HG02885 (cell line): ENCODE measurements around the gene PFDN1.

ENCODE experiments used
- ATAC-seq: cut with Tn5 transposase; IDR thresholded peaks from one replicate; pipeline ENCODE4 v1.9.1; 2021; ENCODE audit warnings: mild to moderate bottlenecking; ENCODE audit not compliant: unreplicated experiment, poor library complexity

Gene PFDN1

GRCh38 chr5:140299056-140299455 lies 3.8 kb downstream of the PFDN1 start:
- no peak for ATAC-seq

GRCh38 chr5:140298183-140298601 lies 4.7 kb downstream of the PFDN1 start:
- ATAC-seq = no peak

- ATAC-seq = no peak
Measured at GRCh38 chr5:140297283-140297682, 5.6 kb downstream of the PFDN1 start.

GRCh38 chr5:140296289-140296688 lies 6.6 kb downstream of the PFDN1 start:
- no peak for ATAC-seq

GRCh38 chr5:140295414-140295813 lies 7.5 kb downstream of the PFDN1 start:
- no peak for ATAC-seq

- ATAC-seq = no peak
Measured at GRCh38 chr5:140294753-140295152, 8.1 kb downstream of the PFDN1 start.

- ATAC-seq = no peak
Measured at GRCh38 chr5:140293849-140294100, 9.1 kb downstream of the PFDN1 start.

- no peak for ATAC-seq
Measured at GRCh38 chr5:140293091-140293848, 9.6 kb downstream of the PFDN1 start.

- no peak for ATAC-seq
Measured at GRCh38 chr5:140292212-140293036, 10.5 kb downstream of the PFDN1 start.

- ATAC-seq = no peak
Measured at GRCh38 chr5:140287801-140288521, 14.9 kb downstream of the PFDN1 start.

- no peak for ATAC-seq
Measured at GRCh38 chr5:140286424-140286823, 16.5 kb downstream of the PFDN1 start.

- no peak for ATAC-seq
Measured at GRCh38 chr5:140284013-140284412, 18.9 kb downstream of the PFDN1 start.

- no peak for ATAC-seq
Measured at GRCh38 chr5:140282266-140282665, 20.6 kb downstream of the PFDN1 start.

- no peak for ATAC-seq
Measured at GRCh38 chr5:140275837-140276236, 27.1 kb downstream of the PFDN1 start.

GRCh38 chr5:140273401-140273877 lies 29.5 kb downstream of the PFDN1 start:
- ATAC-seq = no peak

GRCh38 chr5:140270008-140270407 lies 32.9 kb downstream of the PFDN1 start:
- ATAC-seq = no peak

- no peak for ATAC-seq
Measured at GRCh38 chr5:140267559-140268018, 35.3 kb downstream of the PFDN1 start.

- ATAC-seq = no peak
Measured at GRCh38 chr5:140267201-140267540, 35.7 kb downstream of the PFDN1 start.

- ATAC-seq = no peak
Measured at GRCh38 chr5:140266471-140267200, 36.3 kb downstream of the PFDN1 start.

- no peak for ATAC-seq
Measured at GRCh38 chr5:140265845-140266244, 37.1 kb downstream of the PFDN1 start.
